DND-41 (cell line): Measurements from ENCODE around the gene TAS2R41.
"Not testable (repeated sequence)": the region's sequence is repeated elsewhere in the genome, so short reads cannot be mapped to it uniquely, and the experiment has no call there.

Experiments used
- ATAC-seq: fragments of 200-7000 bp; cut with Tn5 transposase; 3 replicates; pipeline ENCODE4 v1.9.1; 2021; ENCODE audit warnings: low read depth; ENCODE audit not compliant: insufficient read depth
- DNase-seq: peaks from one replicate; pipeline ENCODE4 v3.0.0-alpha.2; 2020
- H2AFZ ChIP-seq: 2 replicates; pipeline ENCODE4 v1.6.0; 2012; ENCODE audit warnings: low read depth, low read length
- H3K27ac ChIP-seq: 2 replicates; pipeline ENCODE4 v1.5.1; 2012; ENCODE audit warnings: low read length, inconsistent platforms
- H3K27me3 ChIP-seq: fragments of 200-600 bp; sonication (generic); 2 replicates; pipeline ENCODE4 v1.6.0; 2012; ENCODE audit warnings: low read length, mild to moderate bottlenecking, inconsistent platforms; ENCODE audit not compliant: insufficient read depth, poor library complexity
- H3K36me3 ChIP-seq: 2 replicates; pipeline ENCODE4 v1.5.1; 2012; ENCODE audit warnings: low read length, inconsistent platforms; ENCODE audit not compliant: insufficient read depth
- H3K4me1 ChIP-seq: 2 replicates; pipeline ENCODE4 v1.5.1; 2012; ENCODE audit warnings: mild to moderate bottlenecking, low read length; ENCODE audit not compliant: insufficient read depth
- H3K4me2 ChIP-seq: 2 replicates; pipeline ENCODE4 v1.6.0; 2012; ENCODE audit warnings: mild to moderate bottlenecking, moderate library complexity, low read length, inconsistent platforms; ENCODE audit not compliant: insufficient read depth
- H3K4me3 ChIP-seq, 2 experiments: fragments of 200-600 bp in 1 of 2; shearing (Covaris generic) in 1 of 2; 2 replicates each; pipeline ENCODE4 v1.5.1; 2012 to 2016; ENCODE audit warnings: inconsistent platforms in 2 of 2, low read length in 2 of 2, mild to moderate bottlenecking in 2 of 2, low read depth in 1 of 2, moderate library complexity in 1 of 2
- H3K79me2 ChIP-seq: 2 replicates; pipeline ENCODE4 v1.6.0; 2012; ENCODE audit warnings: low read length, inconsistent platforms; ENCODE audit not compliant: insufficient read depth
- H3K9ac ChIP-seq: 2 replicates; pipeline ENCODE4 v1.6.0; 2012; ENCODE audit warnings: low read depth, mild to moderate bottlenecking, inconsistent platforms, low read length, moderate library complexity
- H3K9me3 ChIP-seq: 2 replicates; pipeline ENCODE4 v1.5.1; 2012; ENCODE audit warnings: low read length, moderate library complexity, mild to moderate bottlenecking, inconsistent platforms; ENCODE audit not compliant: insufficient read depth, severe bottlenecking
- H4K20me1 ChIP-seq: 2 replicates; pipeline ENCODE4 v1.6.0; 2012; ENCODE audit warnings: low read length; ENCODE audit not compliant: insufficient read depth
- CTCF ChIP-seq: IDR thresholded peaks from 2 replicates; pipeline ENCODE4 v1.5.1; 2012; ENCODE audit warnings: borderline replicate concordance, low read length, moderate library complexity, mild to moderate bottlenecking; ENCODE audit not compliant: poor library complexity, severe bottlenecking; ENCODE audit errors: extremely low read depth
- EZH2 ChIP-seq: IDR thresholded peaks from 3 replicates; pipeline ENCODE4 v1.6.1; 2012; ENCODE audit warnings: borderline replicate concordance, low read depth, mild to moderate bottlenecking, moderate library complexity, low read length, inconsistent platforms; ENCODE audit not compliant: severe bottlenecking

The TAS2R41 gene

GRCh38 chr7:143518941-143519340, 41.3 kb downstream of the TAS2R41 start:
- Histone ChIP-seq H3K4me1 (no peaks in the 10 kb centered on the region), H3K4me3 (no peak overlapping the region), H4K20me1 (no peaks in the 10 kb centered on the region), H3K4me2 (no peak overlapping the region), H3K27ac (no peak overlapping the region), H3K79me2 (no peaks in the 10 kb centered on the region), H3K36me3 (no peaks in the 10 kb centered on the region), H3K9ac (no peak overlapping the region), H3K9me3 (no peaks in the 10 kb centered on the region), H3K27me3 (peaks cover 26% of the 10 kb centered on the region), H2AFZ (no peak overlapping the region)
- no peak for TF ChIP-seq EZH2
- TF ChIP-seq CTCF: no peak
- ATAC-seq (no peak), DNase-seq (no peak)

GRCh38 chr7:143519411-143520131, 41.9 kb downstream of the TAS2R41 start:
- H3K27ac ChIP-seq: no peak overlapping the region
- no peak overlapping the region for H3K4me3 ChIP-seq
- H3K4me2 ChIP-seq: no peak overlapping the region
- DNase-seq (no peak), ATAC-seq (no peak)
- H3K4me1 ChIP-seq: no peaks in the 10 kb centered on the region
- H2AFZ ChIP-seq: no peak overlapping the region
- TF ChIP-seq EZH2: no peak
- TF ChIP-seq CTCF: no peak
- H3K79me2 ChIP-seq: no peaks in the 10 kb centered on the region
- peaks cover 26% of the 10 kb centered on the region for H3K27me3 ChIP-seq
- H3K9ac ChIP-seq: no peak overlapping the region
- no peaks in the 10 kb centered on the region for H4K20me1 ChIP-seq
- H3K36me3 ChIP-seq: no peaks in the 10 kb centered on the region
- H3K9me3 ChIP-seq: no peaks in the 10 kb centered on the region

GRCh38 chr7:143522309-143522916, 44.7 kb downstream of the TAS2R41 start:
- not testable (repeated sequence) for ATAC-seq, DNase-seq, H3K36me3 ChIP-seq, H3K4me3 ChIP-seq, H3K27ac ChIP-seq, H3K79me2 ChIP-seq, H3K9ac ChIP-seq, H3K9me3 ChIP-seq, H3K4me2 ChIP-seq, H3K4me1 ChIP-seq, H2AFZ ChIP-seq, H4K20me1 ChIP-seq
- H3K27me3 ChIP-seq: peaks cover 13% of the 10 kb centered on the region
